Suppressor macrophage treated with lipopolysaccharide for 1 hour (primary cell): ENCODE data around the gene SPEF2.

Source experiments
- DNase-seq, 3 donors: peaks; one replicate each; pipeline ENCODE4 v3.0.0-alpha.2; 2020 to 2022

Gene SPEF2

DNA sequence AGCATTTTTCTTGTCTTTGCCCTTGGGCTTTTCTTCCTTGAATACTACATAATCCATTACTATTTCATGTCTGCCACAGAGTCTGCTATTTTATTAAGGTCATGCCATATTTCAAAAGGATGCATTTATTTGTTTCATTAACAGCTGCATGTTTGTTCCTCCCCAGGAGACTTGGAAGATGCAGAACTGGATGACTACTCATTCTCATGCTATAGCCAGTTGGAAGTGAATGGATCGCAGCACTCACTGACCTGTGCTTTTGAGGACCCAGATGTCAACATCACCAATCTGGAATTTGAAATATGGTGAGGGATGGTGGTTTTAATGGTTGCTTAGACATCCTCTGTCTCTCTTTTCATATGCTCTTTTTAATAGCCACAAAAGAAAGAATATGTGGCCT lies 243.0 kb downstream of the SPEF2 start:
- no peak for DNase-seq

DNA sequence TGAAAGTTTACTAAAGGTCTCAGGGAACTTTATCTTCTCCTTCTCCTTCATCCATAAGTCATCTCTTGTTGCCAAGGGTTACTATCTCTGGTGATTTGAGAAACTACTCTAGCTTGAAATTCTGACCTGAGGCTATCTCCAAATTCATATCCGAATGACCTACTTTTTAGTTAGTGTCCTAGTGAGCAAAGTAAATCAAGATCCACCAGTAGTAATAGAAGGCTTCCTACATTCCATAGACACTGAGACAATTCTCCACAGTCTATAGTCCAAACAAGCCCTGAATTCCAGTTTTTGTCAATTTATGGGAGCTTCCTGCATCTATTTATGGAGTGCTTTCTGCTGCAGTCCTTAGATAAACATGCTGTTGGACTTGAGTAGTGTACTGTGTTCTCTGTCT lies 244.1 kb downstream of the SPEF2 start:
- DNase-seq = no peak

DNA sequence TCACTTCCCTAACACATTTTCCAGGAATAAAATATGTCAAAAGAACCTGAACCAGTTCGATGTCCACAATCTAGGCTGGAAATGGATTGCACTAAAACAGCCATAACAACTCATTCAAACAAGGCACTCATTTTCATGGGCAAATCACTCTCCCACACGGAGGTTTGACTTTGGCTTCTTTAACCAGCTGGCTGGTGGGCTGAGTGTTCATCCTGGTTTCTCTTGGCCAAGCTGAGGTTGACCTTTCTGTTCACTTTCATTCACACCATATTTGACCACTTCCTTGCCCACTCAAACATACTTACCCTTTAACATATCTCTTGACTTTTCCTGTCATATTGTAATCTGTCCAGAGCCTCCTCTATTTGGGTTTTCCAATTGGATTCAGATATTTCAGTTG lies 244.5 kb downstream of the SPEF2 start:
- no peak for DNase-seq

DNA sequence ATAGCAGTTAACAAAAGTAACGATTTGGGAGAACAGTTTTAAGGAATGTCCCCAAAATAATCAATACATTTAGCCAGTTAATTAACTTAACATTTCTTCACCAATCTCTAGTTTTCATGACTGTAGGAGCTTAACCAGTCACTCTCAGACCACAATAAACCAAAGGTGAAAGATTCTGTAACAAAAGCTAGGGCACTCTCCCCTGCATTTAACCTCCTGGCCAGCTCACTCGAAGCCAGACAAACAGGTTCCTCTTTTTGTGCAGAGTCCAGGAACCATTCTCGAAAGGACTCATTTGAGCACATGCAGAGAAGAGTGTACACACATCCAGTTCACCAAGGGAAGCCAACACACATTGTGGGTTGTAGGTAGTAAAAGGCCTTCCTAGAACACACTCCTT lies 245.5 kb downstream of the SPEF2 start:
- peak; percentile 50 to 61 (median 61) for DNase-seq
